T-helper 2 cell treated with Interferon-gamma antibody and Interleukin-4, amounts not matched to agents 5 μg/mL and 100 μg/mL, for 36 hours (primary cell): ENCODE data around the gene STK17A.
"Not testable (repeated sequence)": the region's sequence is repeated elsewhere in the genome, so short reads cannot be mapped to it uniquely, and the experiment has no call there.

ENCODE experiments used
- DNase-seq: peaks from one replicate; pipeline ENCODE4 v3.0.0; 2021; ENCODE audit warnings: low spot score
- H3K27ac Mint-ChIP-seq: one replicate; pipeline ENCODE4 v1.8.0; 2021; ENCODE audit warnings: mild to moderate bottlenecking, mixed read lengths
- H3K27me3 Mint-ChIP-seq: one replicate; pipeline ENCODE4 v1.8.0; 2021; ENCODE audit warnings: low read depth, mixed read lengths
- H3K36me3 Mint-ChIP-seq: one replicate; pipeline ENCODE4 v1.8.0; 2021; ENCODE audit warnings: low read depth, mixed read lengths
- H3K4me1 Mint-ChIP-seq: one replicate; pipeline ENCODE4 v1.8.0; 2021; ENCODE audit warnings: low read depth, mixed read lengths
- H3K4me3 Mint-ChIP-seq: one replicate; pipeline ENCODE4 v1.8.0; 2022; ENCODE audit warnings: mild to moderate bottlenecking, moderate library complexity, mixed read lengths
- H3K9me3 Mint-ChIP-seq: one replicate; pipeline ENCODE4 v1.8.0; 2021; ENCODE audit warnings: mixed read lengths

Gene STK17A

DNA sequence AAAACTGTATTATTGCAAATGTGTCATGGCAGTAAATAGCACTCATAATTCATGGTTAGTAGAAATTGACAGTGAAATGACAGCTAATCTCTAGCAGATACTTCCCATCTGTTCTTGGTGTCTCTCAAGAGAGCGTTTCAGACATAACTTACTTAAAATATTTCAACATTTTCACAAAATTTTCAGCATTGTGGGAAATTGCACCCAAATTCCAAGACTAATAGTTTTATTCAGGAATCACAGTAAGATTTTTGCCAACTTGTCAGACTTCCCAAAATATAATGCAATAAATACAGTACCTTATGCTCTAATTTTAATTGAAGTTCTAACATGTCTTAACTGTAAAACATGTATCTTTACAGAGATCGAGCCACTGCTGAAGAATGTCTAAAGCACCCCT is 41.2 kb downstream of the STK17A start:
- no peaks in the 10 kb centered on the region for H3K27me3 Mint-ChIP-seq
- peaks cover 56% of the 10 kb centered on the region for H3K4me1 Mint-ChIP-seq
- peaks cover 73% of the 10 kb centered on the region for H3K36me3 Mint-ChIP-seq
- no peaks in the 10 kb centered on the region for H3K9me3 Mint-ChIP-seq
- no peak overlapping the region for H3K4me3 Mint-ChIP-seq
- DNase-seq: no peak
- no peak overlapping the region for H3K27ac Mint-ChIP-seq

DNA sequence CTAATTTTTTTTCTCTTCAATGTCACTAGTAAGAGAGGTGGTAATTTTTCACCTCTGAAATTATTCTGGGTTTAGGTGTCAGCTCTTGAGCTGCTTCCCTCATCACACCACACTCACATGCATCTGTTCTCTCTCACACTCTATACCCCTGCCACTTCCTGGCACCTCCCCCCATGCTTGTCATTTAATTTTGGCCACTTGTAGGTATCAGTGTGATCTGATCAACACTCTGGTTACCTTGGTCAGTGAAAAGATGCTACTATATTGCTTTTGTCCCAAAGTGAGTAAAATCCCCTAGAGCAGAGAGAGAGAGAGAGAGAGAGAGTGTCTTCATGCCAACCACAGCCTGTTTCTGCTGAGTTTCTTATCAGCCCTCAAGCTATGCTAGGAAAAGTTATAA is 42.5 kb downstream of the STK17A start:
- H3K27me3 Mint-ChIP-seq: no peaks in the 10 kb centered on the region
- DNase-seq: peak; percentile 24
- peaks cover 77% of the 10 kb centered on the region for H3K36me3 Mint-ChIP-seq
- H3K9me3 Mint-ChIP-seq: no peaks in the 10 kb centered on the region
- peak overlapping the region; percentile 27 for H3K4me3 Mint-ChIP-seq
- H3K27ac Mint-ChIP-seq: peak overlapping the region; percentile 55
- H3K4me1 Mint-ChIP-seq: peaks cover 61% of the 10 kb centered on the region

GRCh38 chr7:43625980-43626379 is 43.1 kb downstream of the STK17A start:
- no peak for DNase-seq
- no peaks in the 10 kb centered on the region for H3K27me3 Mint-ChIP-seq
- H3K4me1 Mint-ChIP-seq: peaks cover 62% of the 10 kb centered on the region
- H3K27ac Mint-ChIP-seq: peak overlapping the region; percentile 14
- peaks cover 79% of the 10 kb centered on the region for H3K36me3 Mint-ChIP-seq
- H3K4me3 Mint-ChIP-seq: no peak overlapping the region
- H3K9me3 Mint-ChIP-seq: no peaks in the 10 kb centered on the region

GRCh38 chr7:43626695-43627094 is 43.8 kb downstream of the STK17A start:
- Mint-ChIP-seq H3K27ac (no peak overlapping the region), H3K36me3 (peaks cover 80% of the 10 kb centered on the region)

DNA sequence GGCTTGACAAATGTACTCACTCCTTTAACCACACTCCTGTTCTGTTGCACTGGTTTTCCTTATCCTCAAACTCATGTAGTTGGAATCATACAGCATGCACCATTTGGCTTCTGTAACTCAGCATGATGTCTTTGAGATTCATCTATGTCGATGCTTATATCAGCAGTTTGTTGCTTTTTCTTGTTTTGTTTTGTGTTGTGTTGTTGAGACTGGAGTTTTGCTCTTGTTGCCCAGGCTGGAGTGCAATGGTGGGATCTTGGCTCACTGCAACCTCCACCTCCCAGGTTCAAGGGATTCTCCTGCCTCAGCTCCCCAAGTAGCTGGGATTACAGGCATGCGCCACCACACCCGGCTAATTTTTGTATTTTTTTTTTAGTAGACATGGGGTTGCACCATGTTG is 44.9 kb downstream of the STK17A start:
- H3K36me3 Mint-ChIP-seq: peaks cover 80% of the 10 kb centered on the region
- not testable (repeated sequence) for H3K27ac Mint-ChIP-seq

More at GRCh38 chr7:43626695-43627094, 43.8 kb downstream of the STK17A start:
- H3K4me1 Mint-ChIP-seq: peaks cover 62% of the 10 kb centered on the region
- H3K4me3 Mint-ChIP-seq: no peak overlapping the region
- no peaks in the 10 kb centered on the region for H3K9me3 Mint-ChIP-seq
- no peak for DNase-seq
- H3K27me3 Mint-ChIP-seq: no peaks in the 10 kb centered on the region

GRCh38 chr7:43628431-43628830 is 45.5 kb downstream of the STK17A start:
- Mint-ChIP-seq H3K27me3 (no peaks in the 10 kb centered on the region), H3K4me1 (peaks cover 62% of the 10 kb centered on the region), H3K27ac (no peak overlapping the region), H3K36me3 (peaks cover 82% of the 10 kb centered on the region), H3K9me3 (no peaks in the 10 kb centered on the region), H3K4me3 (no peak overlapping the region)
- no peak for DNase-seq

More for the DNA sequence above, 44.9 kb downstream of the STK17A start:
- H3K4me1 Mint-ChIP-seq: peaks cover 61% of the 10 kb centered on the region
- not testable (repeated sequence) for H3K27me3 Mint-ChIP-seq, DNase-seq, H3K9me3 Mint-ChIP-seq, H3K4me3 Mint-ChIP-seq

- Mint-ChIP-seq H3K4me1 (peaks cover 56% of the 10 kb centered on the region), H3K27ac (no peak overlapping the region), H3K27me3 (no peaks in the 10 kb centered on the region), H3K36me3 (peaks cover 79% of the 10 kb centered on the region), H3K4me3 (no peak overlapping the region), H3K9me3 (no peaks in the 10 kb centered on the region)
- DNase-seq: no peak
Measured at GRCh38 chr7:43629857-43630256, 46.9 kb downstream of the STK17A start.

GRCh38 chr7:43630482-43630881 is 47.6 kb downstream of the STK17A start:
- no peaks in the 10 kb centered on the region for H3K27me3 Mint-ChIP-seq
- H3K27ac Mint-ChIP-seq: peak overlapping the region; percentile 20
- H3K36me3 Mint-ChIP-seq: peaks cover 78% of the 10 kb centered on the region
- H3K4me3 Mint-ChIP-seq: no peak overlapping the region
- peaks cover 51% of the 10 kb centered on the region for H3K4me1 Mint-ChIP-seq
- no peak for DNase-seq
- no peaks in the 10 kb centered on the region for H3K9me3 Mint-ChIP-seq

DNA sequence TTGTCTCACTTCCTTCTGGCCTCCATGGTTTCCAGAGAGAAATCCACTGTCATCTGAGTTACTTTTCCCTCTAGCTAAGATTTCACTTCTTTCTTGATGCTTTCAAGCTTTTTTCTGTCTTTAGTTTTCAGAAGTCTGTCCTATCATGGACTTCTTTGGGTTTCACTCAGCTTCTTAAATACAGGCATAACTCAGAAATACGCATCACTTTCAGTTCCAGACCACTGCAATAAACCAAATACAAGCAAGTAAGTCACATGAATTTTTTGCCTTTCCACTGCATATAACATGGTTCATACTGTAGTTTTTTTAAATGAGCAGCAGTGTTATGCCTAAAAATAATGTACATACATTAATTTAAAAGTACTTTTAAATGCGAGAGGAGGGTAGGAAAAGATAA is 48.7 kb downstream of the STK17A start:
- no peak for DNase-seq
- Mint-ChIP-seq H3K36me3 (peaks cover 77% of the 10 kb centered on the region), H3K27me3 (no peaks in the 10 kb centered on the region), H3K27ac (peak overlapping the region; percentile 71), H3K4me3 (peak overlapping the region; percentile 41), H3K9me3 (no peaks in the 10 kb centered on the region), H3K4me1 (peaks cover 44% of the 10 kb centered on the region)

- no peak overlapping the region for H3K27ac Mint-ChIP-seq
- H3K9me3 Mint-ChIP-seq: no peaks in the 10 kb centered on the region
- no peaks in the 10 kb centered on the region for H3K27me3 Mint-ChIP-seq
- H3K36me3 Mint-ChIP-seq: peaks cover 80% of the 10 kb centered on the region
- DNase-seq: no peak
- H3K4me1 Mint-ChIP-seq: peaks cover 50% of the 10 kb centered on the region
- no peak overlapping the region for H3K4me3 Mint-ChIP-seq
Measured at GRCh38 chr7:43632746-43633145, 49.8 kb downstream of the STK17A start.

GRCh38 chr7:43634384-43634783 is 51.5 kb downstream of the STK17A start:
- H3K4me3 Mint-ChIP-seq: no peak overlapping the region
- peaks cover 48% of the 10 kb centered on the region for H3K4me1 Mint-ChIP-seq
- no peak for DNase-seq
- H3K27ac Mint-ChIP-seq: no peak overlapping the region
- no peaks in the 10 kb centered on the region for H3K27me3 Mint-ChIP-seq
- peaks cover 74% of the 10 kb centered on the region for H3K36me3 Mint-ChIP-seq
- no peaks in the 10 kb centered on the region for H3K9me3 Mint-ChIP-seq

- H3K36me3 Mint-ChIP-seq: peaks cover 78% of the 10 kb centered on the region
- H3K4me3 Mint-ChIP-seq: no peak overlapping the region
- no peaks in the 10 kb centered on the region for H3K9me3 Mint-ChIP-seq
- no peak for DNase-seq
- peaks cover 41% of the 10 kb centered on the region for H3K4me1 Mint-ChIP-seq
- no peak overlapping the region for H3K27ac Mint-ChIP-seq
- H3K27me3 Mint-ChIP-seq: no peaks in the 10 kb centered on the region
Measured at GRCh38 chr7:43636093-43636492, 53.2 kb downstream of the STK17A start.

DNA sequence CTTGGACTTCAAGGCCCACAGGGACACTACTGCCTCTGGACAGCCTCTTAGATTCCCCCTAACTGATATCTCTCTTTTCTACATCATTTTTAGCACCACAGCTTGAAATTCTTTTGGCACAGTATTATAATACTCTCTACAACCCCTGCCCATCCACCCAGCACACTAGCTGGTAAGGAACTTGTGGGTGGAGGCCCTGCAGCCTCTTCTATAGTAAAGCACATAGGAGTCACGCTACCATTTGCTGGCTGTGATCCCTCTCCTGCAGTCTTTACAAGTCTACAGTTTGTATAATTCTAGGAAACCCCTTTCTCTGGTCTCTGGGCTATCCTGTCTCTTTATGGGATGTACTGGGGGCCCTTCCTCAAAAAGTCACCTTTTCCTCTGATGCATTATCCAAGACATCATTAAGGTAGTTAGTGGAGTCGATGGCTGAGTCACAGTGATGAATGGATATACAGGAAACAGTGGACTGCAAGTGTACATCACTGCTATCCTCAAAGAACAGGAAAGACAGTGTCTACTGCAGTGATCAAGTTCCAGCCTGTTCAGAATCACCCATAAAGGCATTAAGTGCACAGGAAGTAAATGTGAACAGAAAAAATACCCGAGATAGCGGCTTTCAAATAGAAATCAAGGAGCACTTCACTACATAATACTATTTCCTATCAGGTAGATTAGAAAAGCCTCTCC is 54.4 kb downstream of the STK17A start:
- Mint-ChIP-seq H3K9me3 (no peaks in the 10 kb centered on the region), H3K4me1 (peaks cover 31% of the 10 kb centered on the region), H3K36me3 (peaks cover 74% of the 10 kb centered on the region), H3K4me3 (peak overlapping the region; percentile 56), H3K27ac (peak overlapping the region; percentile 83), H3K27me3 (no peaks in the 10 kb centered on the region)
- no peak for DNase-seq

DNA sequence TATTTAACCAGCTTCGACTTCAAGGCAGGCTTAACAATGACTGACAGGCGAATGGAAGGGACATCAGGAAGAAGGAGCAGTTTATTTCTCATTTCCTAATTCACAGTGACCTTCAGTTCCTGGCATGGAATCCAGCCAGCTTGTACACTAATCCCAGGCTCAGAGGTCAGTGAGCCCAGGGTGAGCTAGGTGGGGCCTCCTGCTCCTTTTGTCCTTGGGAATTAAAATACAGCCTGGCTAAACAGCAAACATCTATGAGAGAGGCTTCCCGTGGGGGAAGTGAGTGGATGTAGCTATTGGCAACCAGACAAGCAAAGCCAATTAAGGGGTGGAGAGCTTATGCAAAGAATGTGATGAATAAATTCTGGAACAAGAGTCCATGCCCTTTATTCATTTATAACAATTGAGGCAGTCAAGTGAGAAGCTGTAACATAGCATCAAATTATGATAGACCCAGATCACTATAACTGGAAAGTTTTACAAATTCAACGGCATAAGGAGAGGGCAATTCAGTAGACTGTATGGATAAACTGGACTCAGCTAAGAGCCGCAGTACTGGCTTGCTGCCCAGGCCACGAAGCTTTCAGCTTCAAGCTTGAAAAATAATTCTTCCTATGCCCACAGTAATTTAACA is 57.1 kb downstream of the STK17A start:
- Mint-ChIP-seq H3K27me3 (no peaks in the 10 kb centered on the region), H3K4me1 (peaks cover 32% of the 10 kb centered on the region), H3K27ac (no peak overlapping the region), H3K36me3 (peaks cover 76% of the 10 kb centered on the region), H3K9me3 (no peaks in the 10 kb centered on the region), H3K4me3 (no peak overlapping the region)
- no peak for DNase-seq
